GM12878 (cell line): ENCODE measurements around the gene ATP10D. TPM values are rescaled to one million over a fixed set of nuclear protein-coding genes. Genes with fewer than 3 reads are reported as not detected.

Experiments used
- ATAC-seq: fragments of 200-7000 bp; cut with Tn5 transposase; 3 replicates; pipeline ENCODE4 v1.9.1; 2020; ENCODE audit warnings: mild to moderate bottlenecking, moderate library complexity
- BruUV-seq: library from RNA; stranded (reverse); fragments of 400-500 nt; replicated peaks from 2 replicates; lab custom pipeline; 2021; lab: Mats Ljungman, UMichigan
- CTCF ChIA-PET: fragments of 300-600 bp; sonication (Branson Sonifier 250); formaldehyde crosslinking; extraction: SDS; loops from one replicate; lab custom pipeline; 2021; ENCODE audit warnings: inconsistent platforms; lab: Yijun Ruan, JAX
- POLR2A ChIA-PET: fragments of 350-600 bp; formaldehyde crosslinking; extraction: SDS; loops from one replicate; lab custom pipeline; 2021; ENCODE audit warnings: inconsistent platforms; lab: Charles Lee
- RAD21 ChIA-PET: fragments of 300-600 bp; sonication (Branson Sonifier 250); formaldehyde crosslinking; loops from one replicate; lab custom pipeline; 2023; ENCODE audit warnings: antibody characterized with exemption; ENCODE audit not compliant: unreplicated experiment; lab: Charles Lee
- SMC1A ChIA-PET: fragments of 300-600 bp; sonication (Branson Sonifier 250); formaldehyde crosslinking; loops from one replicate; lab custom pipeline; 2023; ENCODE audit not compliant: unreplicated experiment, uncharacterized antibody; lab: Charles Lee
- DNase-seq: peaks from one replicate; pipeline ENCODE4 v3.0.0-alpha.2; 2011; ENCODE audit warnings: low read depth, low spot score
- FAIRE-seq: peaks from 3 replicates; lab custom pipeline; 2011; peaks lifted over from hg19 to GRCh38; lab: Jason Lieb, UNC
- H2AFZ ChIP-seq: 2 replicates; pipeline ENCODE4 v1.6.0; 2011; ENCODE audit warnings: low read depth, low read length, control low read depth; ENCODE audit not compliant: control insufficient read depth
- H3K27ac ChIP-seq: 2 replicates; pipeline ENCODE4 v1.5.1; 2011; ENCODE audit warnings: control low read depth; ENCODE audit not compliant: control insufficient read depth, insufficient read depth
- H3K27me3 ChIP-seq, 2 experiments: replicated peaks in 1 of 2; 2 replicates each; pipeline versions ENCODE4 v1.6.0 to v1.6.1; 2011; ENCODE audit warnings: low read length in 1 of 2; ENCODE audit not compliant: control insufficient read depth in 2 of 2, insufficient read depth in 2 of 2
- H3K36me3 ChIP-seq, 2 experiments: 2 replicates each; pipeline ENCODE4 v1.5.1; 2011; ENCODE audit warnings: low read length in 1 of 2; ENCODE audit not compliant: control insufficient read depth in 2 of 2, insufficient read depth in 2 of 2
- H3K4me1 ChIP-seq: 2 replicates; pipeline ENCODE4 v1.6.1; 2011; ENCODE audit warnings: mild to moderate bottlenecking, low read length, moderate library complexity, mixed read lengths; ENCODE audit not compliant: control insufficient read depth, insufficient read depth
- H3K4me2 ChIP-seq: 2 replicates; pipeline ENCODE4 v1.6.0; 2011; ENCODE audit warnings: control low read depth; ENCODE audit not compliant: control insufficient read depth, insufficient read depth
- H3K4me3 ChIP-seq: fragments of 200-600 bp; sonication (generic); 2 replicates; pipeline ENCODE4 v1.5.1; 2016
- H3K79me2 ChIP-seq: 2 replicates; pipeline ENCODE4 v1.6.0; 2011; ENCODE audit warnings: low read length; ENCODE audit not compliant: control insufficient read depth, insufficient read depth
- H3K9ac ChIP-seq: 2 replicates; pipeline ENCODE4 v1.8.0; 2011; ENCODE audit warnings: low read length, control low read depth, mixed read lengths; ENCODE audit not compliant: control insufficient read depth, insufficient read depth
- H3K9me3 ChIP-seq: replicated peaks from 3 replicates; pipeline ENCODE4 v1.5.1; 2011; ENCODE audit warnings: mild to moderate bottlenecking, low read length; ENCODE audit not compliant: control insufficient read depth, insufficient read depth
- H4K20me1 ChIP-seq: 2 replicates; pipeline ENCODE4 v1.6.0; 2011; ENCODE audit not compliant: control insufficient read depth, insufficient read depth
- ASH2L ChIP-seq: fragments of 300-600, 200-600 bp; sonication (generic); IDR thresholded peaks from 2 replicates; pipeline ENCODE4 v1.6.1; 2017; ENCODE audit warnings: low read depth, mild to moderate bottlenecking, borderline replicate concordance
- BCL3 ChIP-seq: IDR thresholded peaks from 2 replicates; pipeline ENCODE4 v1.6.1; 2011; ENCODE audit warnings: borderline replicate concordance, low read depth, mild to moderate bottlenecking, moderate library complexity, low read length; ENCODE audit not compliant: insufficient read depth, poor library complexity, severe bottlenecking
- BMI1 ChIP-seq: fragments of 450-650 bp; IDR thresholded peaks from 2 replicates; pipeline ENCODE4 v1.6.1; 2016; ENCODE audit warnings: mild to moderate bottlenecking, moderate library complexity, borderline replicate concordance
- CEBPB ChIP-seq, 2 experiments: fragments of 150-350 bp in 1 of 2; IDR thresholded peaks; 2 replicates each; pipeline ENCODE4 v1.6.1; 2012 to 2014; ENCODE audit warnings: low read depth in 2 of 2, low read length in 2 of 2, borderline replicate concordance in 1 of 2, inconsistent platforms in 1 of 2
- ESRRA ChIP-seq: IDR thresholded peaks from 2 replicates; pipeline ENCODE4 v1.6.1; 2012; ENCODE audit warnings: mild to moderate bottlenecking, low read length, improper control_type of control experiment
- HDAC6 ChIP-seq: fragments of 200-600 bp; sonication (generic); IDR thresholded peaks from one replicate; pipeline ENCODE4 v1.8.0; 2017; ENCODE audit warnings: antibody characterized with exemption; ENCODE audit not compliant: unreplicated experiment
- IRF4 ChIP-seq: IDR thresholded peaks from 2 replicates; pipeline ENCODE4 v1.6.1; 2011; ENCODE audit warnings: low read depth, low read length
- KAT2A ChIP-seq: conservative IDR thresholded peaks from 2 replicates; pipeline ENCODE4 v1.6.1; 2011; ENCODE audit warnings: low read depth, low read length; ENCODE audit not compliant: control insufficient read depth
- NFXL1 ChIP-seq: fragments of 450-650 bp; IDR thresholded peaks from 2 replicates; pipeline ENCODE4 v1.6.1; 2017; ENCODE audit warnings: antibody characterized with exemption, mild to moderate bottlenecking, borderline replicate concordance
- PAX8 ChIP-seq: fragments of 450-650 bp; IDR thresholded peaks from 2 replicates; pipeline ENCODE4 v1.6.1; 2017; ENCODE audit warnings: mild to moderate bottlenecking, moderate library complexity
- POLR2AphosphoS2 ChIP-seq: IDR thresholded peaks from 2 replicates; pipeline ENCODE4 v1.6.1; 2011; ENCODE audit warnings: low read depth, mild to moderate bottlenecking, low read length, improper control_type of control experiment, moderate library complexity
- RELB ChIP-seq: fragments of 450-650 bp; IDR thresholded peaks from 2 replicates; pipeline ENCODE4 v1.6.1; 2017; ENCODE audit warnings: low read depth, mild to moderate bottlenecking, moderate library complexity
- STAT3 ChIP-seq: IDR thresholded peaks from 2 replicates; pipeline ENCODE4 v1.6.1; 2011; ENCODE audit warnings: low read depth, low read length, improper control_type of control experiment
- TAF1 ChIP-seq: IDR thresholded peaks from 2 replicates; pipeline ENCODE4 v1.6.1; 2011; ENCODE audit warnings: mild to moderate bottlenecking, low read depth, low read length, borderline replicate concordance
- ZBED1 ChIP-seq: IDR thresholded peaks from 2 replicates; pipeline ENCODE4 v1.6.1; 2016; ENCODE audit warnings: borderline replicate concordance
- ZSCAN29 ChIP-seq: fragments of 450-650 bp; IDR thresholded peaks from 2 replicates; pipeline ENCODE4 v1.6.1; 2017; ENCODE audit warnings: mild to moderate bottlenecking, moderate library complexity
- WGBS: methylation state at CpG from one replicate; pipeline ENCODE4 v1.1.6; 2016; ENCODE audit warnings: low lambda C conversion rate; ENCODE audit not compliant: insufficient replicate concordance, insufficient coverage; ENCODE audit errors: missing lambda C conversion rate; 5-methylcytosine and 5-hydroxymethylcytosine counted together
- in situ Hi-C: fragments of 300-500 bp; cut with MboI; formaldehyde crosslinking; loops from 9 replicates; pipeline ENCODE4 v1.14.3; 2018; ENCODE audit warnings: mixed read lengths
- intact Hi-C: fragments of 100-400 bp; cut with micrococcal nuclease; formaldehyde crosslinking; loops from one replicate; pipeline ENCODE4 v1.14.2; 2022; ENCODE audit not compliant: unreplicated experiment
- polyA plus RNA-seq, 11 experiments: library from polyadenylated mRNA; depleted of rRNA in 4 of 11; unstranded in 6 of 11; stranded (reverse) in 5 of 11; fragments of >200 nt; fragmentation: Nextera tagmentation in 4 of 11; fragmentation: Illumina TruSeq in 1 of 11; extraction: Ambion mirVana in 4 of 11; extraction: Trizol in 1 of 11; gene quantifications; 1 replicate in 1 of 11; 2 replicates in 10 of 11; pipeline versions ENCODE4 v1.2.1 to v1.2.3, GENCODE V29; 2011 to 2016; ENCODE audit warnings: inconsistent platforms in 2 of 11, missing spikeins in 2 of 11, low read depth in 1 of 11
- total RNA-seq, 4 experiments: library from RNA; depleted of rRNA in 3 of 4; stranded (reverse); fragments of >200 nt in 3 of 4; fragmentation: Illumina TruSeq in 1 of 4; extraction: Trizol in 1 of 4; gene quantifications; 2 replicates each; pipeline versions ENCODE4 v1.2.1 to v1.2.3, GENCODE V29; 2013 to 2021

Gene ATP10D
- total and polyA plus RNA-seq, 10 of the 15 experiments (the other 5 are each of a cell fraction or from before 2014, with no cell fraction given) = 10.2 to 50.3 (median 19.1) TPM

GRCh38 chr4:47570816-47571215, 85.7 kb downstream of the ATP10D start:
- BruUV-seq = no TSS peak
- no peak for TF ChIP-seq BCL3
- TF ChIP-seq PAX8 = no peak
- peaks cover 2 to 13% of the 10 kb centered on the region in 2 experiments for H3K36me3 ChIP-seq
- H3K4me2 ChIP-seq = no peak overlapping the region
- no peak for FAIRE-seq
- ChIA-PET RAD21 (no interaction called here), CTCF (interaction anchor here (1.6 kb wide), 1 partner anchor 81 kb away, joined by 4 read pairs; no protein-coding TSS in a partner anchor), SMC1A (no interaction called here), POLR2A (no interaction called here)
- intact Hi-C loops (no loop called here), in situ Hi-C loops (no loop called here)
- H3K4me1 ChIP-seq = no peaks in the 10 kb centered on the region
- no peak overlapping the region for H2AFZ ChIP-seq
- no peak overlapping the region for H3K27ac ChIP-seq
- ATAC-seq = no peak
- no peaks in the 10 kb centered on the region for H4K20me1 ChIP-seq
- H3K79me2 ChIP-seq = no peaks in the 10 kb centered on the region
- no peaks in the 10 kb centered on the region for H3K27me3 ChIP-seq
- H3K9me3 ChIP-seq = no peaks in the 10 kb centered on the region
- no peak overlapping the region for H3K9ac ChIP-seq
- H3K4me3 ChIP-seq = no peak overlapping the region
- DNase-seq = no peak

GRCh38 chr4:47572981-47573380, 87.9 kb downstream of the ATP10D start:
- in situ Hi-C loops (no loop called here), intact Hi-C loops (no loop called here)
- no peaks in the 10 kb centered on the region for H3K79me2 ChIP-seq
- 96% methylated on average over 3 of the region's 3 CpGs for WGBS
- H4K20me1 ChIP-seq = no peaks in the 10 kb centered on the region
- SMC1A ChIA-PET = interaction anchor here (1.0 to 2.2 kb wide), 7 partner anchors 10 to 114 kb away, joined by 3 to 7 read pairs (median 3); partner anchors contain the start of gene COMMD8
- H2AFZ ChIP-seq = no peak overlapping the region
- POLR2A ChIA-PET = interaction anchor here (1.5 kb wide), 1 partner anchor 53 kb away, joined by 3 read pairs; no protein-coding TSS in a partner anchor
- no TSS peak for BruUV-seq
- no peak overlapping the region for H3K4me2 ChIP-seq
- H3K9ac ChIP-seq = no peak overlapping the region
- RAD21 ChIA-PET = interaction anchor here (0.7 kb wide), 1 partner anchor 301 kb away, joined by 3 read pairs; no protein-coding TSS in a partner anchor
- no peak for FAIRE-seq
- H3K4me3 ChIP-seq = no peak overlapping the region
- no peak for ATAC-seq
- DNase-seq = no peak
- CTCF ChIA-PET = interaction anchor here (0.9 kb wide), 1 partner anchor 64 kb away, joined by 4 read pairs; no protein-coding TSS in a partner anchor
- H3K27ac ChIP-seq = no peak overlapping the region
- no peaks in the 10 kb centered on the region for H3K27me3 ChIP-seq
- H3K4me1 ChIP-seq = no peaks in the 10 kb centered on the region
- TF ChIP-seq IRF4 = no peak
- TF ChIP-seq NFXL1 = no peak
- TF ChIP-seq HDAC6 = no peak
- TF ChIP-seq POLR2AphosphoS2 = no peak
- TF ChIP-seq CEBPB (IDR thresholded peaks at IDR 0.05; ENCODE audit: borderline replicate concordance in 1 of 2, low read depth in 2 of 2, low read length in 2 of 2) = no peak
- TF ChIP-seq ZBED1 = no peak
- TF ChIP-seq BMI1 = no peak
- no peak for TF ChIP-seq STAT3
- no peak for TF ChIP-seq ASH2L
- no peak for TF ChIP-seq KAT2A
- TF ChIP-seq ZSCAN29 = no peak
- TF ChIP-seq TAF1 = no peak
- TF ChIP-seq ESRRA = no peak
- no peak for TF ChIP-seq RELB
- peaks cover 2 to 12% of the 10 kb centered on the region in 2 experiments for H3K36me3 ChIP-seq
- no peaks in the 10 kb centered on the region for H3K9me3 ChIP-seq
